Mammary epithelial cell (primary cell): ENCODE data around the gene DHX9.

Experiments used
- EZH2 ChIP-seq: IDR thresholded peaks from 2 replicates; pipeline ENCODE4 v1.6.1; 2012; ENCODE audit warnings: low read length, inconsistent platforms, borderline replicate concordance
- TF ChIP-seq, protein P1 (sequence below), 2 donors: IDR thresholded peaks in 1 of 2; conservative IDR thresholded peaks in 1 of 2; 2 replicates each; pipeline ENCODE4 v1.5.1; 2011 to 2012; ENCODE audit warnings: inconsistent platforms in 2 of 2, low read length in 2 of 2, mild to moderate bottlenecking in 2 of 2, control low read depth in 1 of 2, low read depth in 1 of 2; ENCODE audit not compliant: insufficient read depth in 1 of 2; ENCODE audit errors: extremely low read depth in 1 of 2

DNA sequence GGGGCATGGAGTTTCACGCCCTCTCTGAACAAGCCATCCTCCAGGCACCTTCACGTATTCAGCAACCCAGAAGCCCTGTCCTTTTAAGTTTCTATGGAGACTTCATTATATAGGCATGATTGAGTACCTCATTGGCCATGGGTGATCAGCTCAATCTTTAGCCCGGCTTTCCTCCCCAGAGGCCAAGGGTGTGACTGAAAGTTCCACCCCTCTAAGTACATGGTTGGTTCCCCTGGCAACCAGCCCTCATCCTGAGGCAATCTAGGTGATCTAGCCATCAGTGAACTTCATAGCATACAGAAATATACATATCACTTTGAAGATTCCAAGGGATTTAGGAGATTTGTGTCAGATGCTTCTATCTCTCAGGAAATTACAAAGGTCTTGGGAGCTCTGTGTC is 21.3 kb upstream of the DHX9 start:
- TF ChIP-seq, protein P1, sequence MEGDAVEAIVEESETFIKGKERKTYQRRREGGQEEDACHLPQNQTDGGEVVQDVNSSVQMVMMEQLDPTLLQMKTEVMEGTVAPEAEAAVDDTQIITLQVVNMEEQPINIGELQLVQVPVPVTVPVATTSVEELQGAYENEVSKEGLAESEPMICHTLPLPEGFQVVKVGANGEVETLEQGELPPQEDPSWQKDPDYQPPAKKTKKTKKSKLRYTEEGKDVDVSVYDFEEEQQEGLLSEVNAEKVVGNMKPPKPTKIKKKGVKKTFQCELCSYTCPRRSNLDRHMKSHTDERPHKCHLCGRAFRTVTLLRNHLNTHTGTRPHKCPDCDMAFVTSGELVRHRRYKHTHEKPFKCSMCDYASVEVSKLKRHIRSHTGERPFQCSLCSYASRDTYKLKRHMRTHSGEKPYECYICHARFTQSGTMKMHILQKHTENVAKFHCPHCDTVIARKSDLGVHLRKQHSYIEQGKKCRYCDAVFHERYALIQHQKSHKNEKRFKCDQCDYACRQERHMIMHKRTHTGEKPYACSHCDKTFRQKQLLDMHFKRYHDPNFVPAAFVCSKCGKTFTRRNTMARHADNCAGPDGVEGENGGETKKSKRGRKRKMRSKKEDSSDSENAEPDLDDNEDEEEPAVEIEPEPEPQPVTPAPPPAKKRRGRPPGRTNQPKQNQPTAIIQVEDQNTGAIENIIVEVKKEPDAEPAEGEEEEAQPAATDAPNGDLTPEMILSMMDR (conservative IDR thresholded peaks at IDR 0.05 in 1 of 2, IDR thresholded peaks at IDR 0.05 in 1 of 2; ENCODE audit: extremely low read depth in 1 of 2, insufficient read depth in 1 of 2, low read depth in 1 of 2, low read length in 2 of 2), result no peak
- TF ChIP-seq EZH2, result no peak
